ENCODE results near the gene DMRTC1B.
"Not testable (repeated sequence)": the region's sequence is repeated elsewhere in the genome, so short reads cannot be mapped to it uniquely, and the experiment has no call there.

The DMRTC1B gene, protein sequence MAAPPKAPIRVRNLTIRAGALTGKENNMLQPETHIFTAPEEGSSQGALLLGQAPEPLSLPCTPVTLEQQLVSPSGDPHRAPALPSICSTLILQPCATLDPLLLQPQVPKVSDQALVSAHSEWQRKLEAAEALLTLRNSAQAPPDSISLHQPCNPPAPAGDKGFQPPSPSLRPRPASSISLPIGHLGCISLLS

DNA sequence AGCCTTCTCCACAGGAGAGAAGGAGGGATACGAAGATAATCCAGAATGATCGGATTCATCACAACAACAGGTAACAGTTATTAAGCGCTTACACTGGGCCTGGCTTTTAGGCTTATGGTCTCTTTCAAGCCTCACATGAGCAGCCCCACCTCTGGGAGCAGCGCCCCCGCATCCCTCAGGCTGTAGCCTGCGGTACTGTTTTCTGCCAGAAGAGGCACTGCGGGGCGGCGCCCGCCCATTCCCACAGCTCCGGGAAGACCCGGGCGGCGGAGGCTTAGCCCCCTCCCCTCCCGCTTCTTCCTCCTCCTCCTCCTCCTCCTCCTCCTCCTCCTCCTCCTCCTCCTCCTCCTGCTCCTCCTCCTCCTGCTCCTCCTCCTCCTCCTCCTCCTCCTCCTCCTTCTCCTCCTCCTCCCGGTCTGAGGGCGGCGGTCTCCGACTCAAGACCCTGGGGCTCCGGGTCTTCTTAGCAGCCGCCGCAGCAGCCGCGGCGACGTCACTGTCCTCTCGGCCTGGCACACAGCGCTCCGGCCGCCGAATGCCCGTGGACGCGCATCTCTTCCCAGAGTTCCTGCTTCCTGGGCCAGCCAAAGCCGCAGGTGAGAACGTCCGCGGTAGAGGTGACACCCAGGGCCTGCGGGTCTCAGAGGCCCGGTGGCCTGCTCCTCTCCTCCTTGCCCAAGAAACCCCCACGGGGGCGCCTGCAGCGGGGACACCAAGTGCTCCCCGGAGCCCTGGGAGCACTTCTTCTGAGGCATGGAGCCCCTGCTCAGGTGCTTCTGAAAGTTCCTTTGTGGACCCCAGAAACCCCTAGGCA, at the start of gene DMRTC1B:
DMRTC1B (plus strand) TSS at position 238 of the 814 bp plus-strand sequence. CDS start 68,246 bp downstream, outside the sequence.
- not testable (repeated sequence) for DNase-seq

DNA sequence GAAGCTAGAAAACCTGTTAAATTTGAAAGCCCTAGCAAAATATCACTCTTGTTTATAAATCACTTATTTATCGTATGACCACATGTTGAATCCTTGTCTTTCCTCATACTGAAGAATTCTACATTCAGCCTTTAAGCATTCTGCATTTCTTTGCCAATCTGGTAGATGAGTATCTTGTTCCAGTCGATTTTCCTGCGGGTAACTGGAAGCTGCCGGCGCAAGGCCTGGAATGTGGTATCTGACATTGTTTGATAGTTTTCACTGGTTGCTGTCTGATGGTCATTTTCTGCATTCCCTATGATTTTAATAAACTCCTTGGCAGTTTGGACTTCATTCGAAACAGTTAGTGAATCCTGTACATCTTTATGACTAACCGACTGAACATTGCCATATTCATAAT, 48.8 kb upstream of the DMRTC1B start:
- DNase-seq: no peak

DNA sequence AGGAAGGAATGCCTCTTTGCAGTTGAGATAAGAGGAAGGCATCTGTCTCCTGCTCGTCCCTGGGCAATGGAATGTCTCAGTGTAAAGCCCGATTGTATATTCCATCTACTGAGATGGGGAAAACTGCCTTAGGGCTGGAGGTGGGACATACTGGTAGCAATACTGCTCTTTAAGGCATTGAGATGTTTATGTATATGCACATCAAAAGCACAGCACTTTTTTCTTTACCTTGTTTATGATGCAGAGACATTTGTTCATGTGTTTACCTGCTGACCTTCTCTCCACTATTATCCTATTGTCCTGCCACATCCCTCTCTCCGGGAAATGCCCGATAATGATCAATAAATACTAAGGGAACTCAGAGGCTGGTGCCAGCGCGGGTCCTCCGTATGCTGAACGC, 43.1 kb upstream of the DMRTC1B start:
- DNase-seq: not testable (repeated sequence)

DNA sequence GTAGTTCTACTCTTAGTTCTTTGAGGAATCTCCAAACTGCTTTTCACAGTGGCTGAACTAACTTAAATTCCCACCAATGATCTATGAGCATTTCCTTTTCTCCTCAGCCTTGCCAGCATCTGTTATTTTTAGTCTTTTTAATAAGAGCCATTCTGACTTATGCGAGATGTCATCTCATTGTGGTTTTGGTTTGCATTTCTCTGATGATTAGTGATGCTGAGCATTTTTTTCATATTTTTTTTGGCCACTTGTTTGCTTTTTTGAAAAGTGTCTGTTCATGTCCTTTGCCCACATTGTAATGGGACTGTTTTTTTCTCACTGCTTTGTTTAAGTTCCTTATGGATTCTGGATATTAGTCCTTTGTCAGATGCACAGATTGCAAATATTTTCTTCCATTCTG, 41.1 kb upstream of the DMRTC1B start:
- no peak for DNase-seq

DNA sequence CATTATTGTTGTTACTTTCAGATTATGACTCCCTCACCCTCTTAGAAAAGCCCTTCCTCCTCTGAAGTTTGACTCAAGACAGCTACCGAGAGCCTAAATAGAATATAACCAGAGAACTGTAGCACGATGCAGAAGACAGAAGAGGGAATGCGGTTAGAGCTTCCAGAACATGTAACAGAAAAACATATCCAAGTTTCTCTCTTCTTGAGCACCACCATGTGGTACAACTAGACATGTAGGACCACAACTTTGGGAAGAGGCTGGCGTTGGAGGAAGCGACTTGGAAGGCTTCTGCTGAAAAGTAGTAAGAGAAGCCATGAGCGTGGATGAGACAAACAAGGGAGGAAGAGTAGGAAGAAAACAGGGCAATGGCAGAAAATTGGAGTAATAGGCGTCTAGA, 31.1 kb upstream of the DMRTC1B start:
- DNase-seq: not testable (repeated sequence)

DNA sequence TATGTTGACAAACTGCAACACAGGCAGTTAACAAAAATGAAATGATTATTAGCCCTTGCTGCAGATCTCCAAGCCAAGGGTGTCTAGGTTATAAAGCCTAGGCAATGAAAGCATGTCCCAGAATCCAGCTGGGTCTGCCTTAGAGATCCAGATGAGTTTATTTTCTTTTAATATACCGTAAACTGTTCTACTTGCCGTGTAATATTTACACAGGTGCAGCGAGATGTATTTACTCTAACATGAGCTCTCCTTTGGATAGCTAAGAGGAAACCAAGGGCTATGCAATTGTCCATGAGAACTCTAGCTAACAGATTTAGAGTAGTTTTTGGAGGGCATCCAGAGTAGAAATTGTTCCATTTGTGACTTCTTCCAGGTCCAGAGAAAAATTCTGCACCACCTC, 28.1 kb upstream of the DMRTC1B start:
- not testable (repeated sequence) for DNase-seq

DNA sequence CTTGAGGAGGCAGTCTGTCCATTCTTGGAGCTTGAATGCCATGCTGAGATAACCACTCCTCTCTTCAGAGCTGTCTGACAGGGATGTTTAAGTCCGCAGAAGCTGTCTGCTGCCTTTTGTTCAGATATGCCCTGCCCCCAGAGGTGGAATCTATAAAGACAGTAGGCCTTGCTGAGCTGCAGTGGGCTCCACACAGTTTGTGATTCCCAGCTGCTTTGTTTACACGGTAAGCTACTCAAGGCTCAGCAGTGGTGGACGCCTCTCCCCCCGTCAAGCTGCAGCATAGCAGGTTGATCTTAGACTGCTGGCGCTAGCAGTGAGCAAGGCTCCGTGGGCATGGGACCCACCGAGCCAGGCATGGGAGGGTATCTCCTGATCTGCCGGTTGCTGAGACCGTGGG, 16.2 kb upstream of the DMRTC1B start:
- DNase-seq: not testable (repeated sequence)

DNA sequence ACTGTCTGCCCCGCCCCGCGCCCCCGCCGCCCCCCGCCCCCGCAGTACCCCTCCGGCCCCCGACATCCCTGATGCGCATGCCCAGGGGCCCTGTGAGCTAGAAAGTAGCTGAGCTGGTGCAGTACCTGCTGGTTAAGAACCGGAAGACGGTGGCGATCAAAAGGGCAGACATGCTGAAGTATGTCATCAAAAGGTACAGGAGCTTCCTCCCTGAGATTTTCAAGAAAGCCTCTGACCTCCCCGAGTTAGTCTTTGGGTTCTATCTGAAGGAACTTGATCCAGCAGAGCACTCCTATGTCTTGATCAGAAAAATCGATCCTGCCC, 739 bp downstream of the DMRTC1B start:
- DNase-seq: not testable (repeated sequence)

DNA sequence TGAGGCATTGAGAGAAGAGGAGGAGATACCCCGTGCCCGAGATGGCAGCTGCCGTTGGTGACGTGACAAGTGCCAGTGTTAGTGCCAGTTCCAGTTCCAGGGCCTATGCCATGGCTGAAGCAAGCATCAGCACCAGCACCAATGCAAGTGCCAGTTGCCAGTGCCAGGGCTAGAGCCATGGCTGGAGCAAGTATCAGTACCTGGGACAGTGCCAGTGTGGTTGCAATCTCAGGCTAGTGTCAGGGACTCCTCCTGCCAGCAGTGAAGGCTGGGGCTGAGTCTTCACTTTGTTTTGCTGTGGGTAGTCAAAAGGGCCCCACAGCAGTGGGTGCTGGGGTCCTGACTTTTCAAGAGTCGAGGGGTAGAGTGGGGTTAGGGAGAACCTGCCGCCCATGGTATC, 1.5 kb downstream of the DMRTC1B start:
- DNase-seq: not testable (repeated sequence)

DNA sequence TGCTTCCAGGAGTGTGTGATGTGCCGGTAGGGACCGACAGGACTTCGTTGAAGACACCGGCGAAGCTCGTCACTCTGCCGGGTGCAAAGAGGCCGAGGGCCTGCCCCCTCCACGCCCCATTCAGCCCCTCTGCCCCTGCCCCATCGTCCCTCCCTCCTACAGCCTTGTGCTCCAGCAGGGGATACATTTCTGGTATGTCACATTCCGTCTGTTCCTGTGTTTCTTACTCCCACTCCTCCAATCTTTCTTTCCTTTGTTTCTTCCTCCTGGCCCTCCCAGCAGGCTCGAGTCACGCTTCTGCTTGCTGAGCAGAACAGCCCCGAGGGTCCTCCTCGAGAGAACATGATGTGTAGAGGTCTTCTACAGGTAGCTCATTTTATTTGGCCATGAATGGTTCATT, 5.9 kb downstream of the DMRTC1B start, which contains the start of gene FAM236B:
FAM236B (minus strand) TSS at position 101 of the 400 bp plus-strand sequence; CDS start at position 1, 100 bp downstream.
- DNase-seq: not testable (repeated sequence)

DNA sequence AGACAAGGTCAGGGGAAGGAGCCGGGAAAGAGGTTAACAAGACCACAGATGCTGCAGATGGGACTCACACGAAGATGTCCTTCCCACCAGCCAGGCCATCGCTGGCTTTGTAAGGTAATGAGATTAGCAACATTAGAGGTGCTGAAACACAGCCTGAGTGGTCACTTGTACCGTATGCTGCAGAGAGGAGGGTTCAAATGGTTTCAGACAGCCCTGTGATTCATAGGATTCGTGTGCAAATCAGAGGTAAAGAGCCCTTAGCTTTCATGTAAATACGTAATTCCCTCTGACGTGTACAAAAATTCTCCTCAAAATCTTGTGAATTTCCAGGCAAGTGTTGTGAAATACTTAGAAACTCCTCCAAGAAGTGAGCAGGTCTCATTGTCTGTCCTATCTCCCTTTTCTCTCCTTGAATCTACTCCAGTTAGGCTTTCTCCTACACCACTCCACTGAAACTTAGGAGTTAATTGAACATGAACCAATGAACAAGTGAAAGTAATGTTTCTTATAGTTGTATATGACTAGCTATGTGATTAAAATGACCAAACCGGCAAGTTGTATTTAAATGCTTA, 6.8 kb downstream of the DMRTC1B start:
- not testable (repeated sequence) for DNase-seq

DNA sequence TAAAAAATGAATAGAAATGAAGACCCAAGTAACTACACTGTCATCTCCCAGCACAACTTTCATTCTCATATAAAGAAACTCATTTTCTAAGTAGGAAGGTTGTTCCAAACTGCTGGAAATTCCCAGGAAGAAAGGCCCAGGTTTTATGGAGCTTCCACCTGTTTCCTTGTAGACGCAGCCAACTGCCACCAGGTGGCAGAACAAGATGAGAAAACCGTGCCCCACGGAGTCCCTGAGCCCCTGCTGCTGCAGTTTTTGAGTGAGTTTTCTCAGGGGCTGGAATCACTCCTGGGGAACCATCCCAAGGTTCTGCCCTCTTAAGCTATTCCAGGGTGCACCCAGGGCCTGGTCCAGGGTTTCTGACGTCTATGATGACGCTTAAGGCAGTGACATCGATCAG, 7.3 kb downstream of the DMRTC1B start:
- not testable (repeated sequence) for DNase-seq

DNA sequence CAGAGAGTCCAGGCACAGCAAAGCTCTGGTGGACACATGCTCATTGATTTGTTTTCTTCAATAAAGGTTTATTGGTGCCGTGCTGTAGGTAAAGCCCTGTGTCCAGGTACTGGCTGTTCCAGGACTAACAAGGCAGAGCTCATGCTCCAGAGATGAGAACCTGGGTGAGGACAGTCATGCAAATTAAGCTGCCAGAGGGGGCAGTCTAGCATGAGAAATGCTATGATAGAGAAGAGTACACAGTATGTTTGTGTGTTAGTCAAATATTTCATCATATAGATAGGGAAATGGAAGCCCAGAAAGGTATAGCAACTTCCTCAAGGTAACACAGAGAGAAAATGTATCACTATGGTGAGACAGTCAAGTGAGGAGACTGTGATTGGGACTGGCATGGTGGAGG, 11.5 kb downstream of the DMRTC1B start:
- DNase-seq: not testable (repeated sequence)

DNA sequence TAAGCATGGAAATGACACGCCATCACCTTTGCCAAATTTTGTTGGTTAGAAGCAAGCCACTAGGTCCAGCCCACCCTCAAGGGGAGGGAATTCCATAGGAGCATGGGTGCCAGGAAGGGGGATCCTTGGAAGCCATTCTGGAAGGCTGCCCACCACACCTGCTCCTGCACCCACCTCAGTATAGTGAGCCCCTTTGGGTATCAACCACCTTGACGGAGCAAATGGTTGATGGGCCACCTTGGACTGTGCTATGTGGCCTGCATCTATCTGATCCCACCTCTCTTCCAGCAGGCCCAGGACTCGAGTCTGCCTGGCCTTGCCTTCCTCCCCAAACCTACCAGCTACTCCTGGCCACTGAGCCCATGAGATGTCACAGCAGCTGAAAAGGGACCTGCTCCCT, 13.7 kb downstream of the DMRTC1B start:
- DNase-seq: not testable (repeated sequence)

DNA sequence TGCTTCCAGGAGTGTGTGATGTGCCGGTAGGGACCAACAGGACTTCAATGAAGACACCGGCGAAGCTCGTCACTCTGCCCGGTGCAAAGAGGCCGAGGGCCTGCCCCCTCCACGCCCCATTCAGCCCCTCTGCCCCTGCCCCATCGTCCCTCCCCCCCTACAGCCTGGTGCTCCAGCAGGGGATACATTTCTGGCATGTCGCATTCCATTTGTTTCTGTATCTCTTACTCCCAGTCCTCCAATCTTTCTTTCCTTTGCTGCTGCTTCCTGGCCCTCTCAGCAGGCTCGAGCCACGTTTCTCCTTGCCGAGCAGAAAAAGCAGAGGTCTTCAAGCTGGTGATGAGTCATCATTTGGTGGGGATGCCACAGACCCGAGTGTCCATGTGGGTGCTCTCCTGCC, 31.4 kb downstream of the DMRTC1B start, which contains the start of gene FAM236D:
FAM236D (minus strand) TSS at position 101 of the 400 bp plus-strand sequence; CDS start at position 1, 100 bp downstream.
- not testable (repeated sequence) for DNase-seq

DNA sequence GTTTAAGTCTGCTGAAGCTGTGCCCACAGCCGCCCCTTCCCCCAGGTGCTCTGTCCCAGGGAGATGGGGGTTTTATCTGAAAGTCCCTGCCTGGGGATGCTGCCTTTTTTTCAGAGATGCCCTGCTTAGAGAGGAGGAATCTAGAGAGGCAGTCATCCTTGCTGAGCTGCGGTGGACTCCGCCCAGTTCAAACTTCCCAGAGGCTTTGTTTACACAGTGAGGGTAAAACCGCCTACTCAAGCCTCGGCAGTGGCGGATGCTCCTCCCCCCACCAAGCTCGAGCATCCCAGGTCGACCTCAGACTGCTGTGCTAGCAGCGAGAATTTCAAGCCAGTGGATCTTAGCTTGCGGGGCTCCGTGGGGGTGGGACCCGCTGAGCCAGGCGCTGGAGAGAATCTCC, 54.0 kb downstream of the DMRTC1B start:
- DNase-seq: not testable (repeated sequence)

DNA sequence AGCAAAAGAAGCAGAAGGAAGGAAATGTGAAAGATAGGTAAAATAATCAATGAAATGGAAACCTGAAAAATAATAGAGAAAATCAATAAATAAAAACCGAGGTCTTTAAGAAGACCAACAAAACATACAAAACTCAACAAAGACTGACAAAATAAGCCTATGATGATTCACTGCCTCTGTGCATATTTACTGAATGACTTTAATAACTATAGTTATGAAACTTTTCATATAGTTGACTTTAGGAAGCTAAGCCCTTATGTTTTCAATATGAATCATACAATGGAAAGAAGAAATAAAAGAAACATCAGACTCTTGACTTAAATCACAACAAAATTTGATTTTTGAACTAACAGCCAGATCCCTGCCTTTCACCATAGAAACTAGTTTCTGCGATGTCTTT, 60.8 kb downstream of the DMRTC1B start:
- DNase-seq: not testable (repeated sequence)

DNA sequence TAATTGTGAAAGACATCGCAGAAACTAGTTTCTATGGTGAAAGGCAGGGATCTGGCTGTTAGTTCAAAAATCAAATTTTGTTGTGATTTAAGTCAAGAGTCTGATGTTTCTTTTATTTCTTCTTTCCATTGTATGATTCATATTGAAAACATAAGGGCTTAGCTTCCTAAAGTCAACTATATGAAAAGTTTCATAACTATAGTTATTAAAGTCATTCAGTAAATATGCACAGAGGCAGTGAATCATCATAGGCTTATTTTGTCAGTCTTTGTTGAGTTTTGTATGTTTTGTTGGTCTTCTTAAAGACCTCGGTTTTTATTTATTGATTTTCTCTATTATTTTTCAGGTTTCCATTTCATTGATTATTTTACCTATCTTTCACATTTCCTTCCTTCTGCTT, 106.2 kb downstream of the DMRTC1B start:
- DNase-seq: not testable (repeated sequence)

DNA sequence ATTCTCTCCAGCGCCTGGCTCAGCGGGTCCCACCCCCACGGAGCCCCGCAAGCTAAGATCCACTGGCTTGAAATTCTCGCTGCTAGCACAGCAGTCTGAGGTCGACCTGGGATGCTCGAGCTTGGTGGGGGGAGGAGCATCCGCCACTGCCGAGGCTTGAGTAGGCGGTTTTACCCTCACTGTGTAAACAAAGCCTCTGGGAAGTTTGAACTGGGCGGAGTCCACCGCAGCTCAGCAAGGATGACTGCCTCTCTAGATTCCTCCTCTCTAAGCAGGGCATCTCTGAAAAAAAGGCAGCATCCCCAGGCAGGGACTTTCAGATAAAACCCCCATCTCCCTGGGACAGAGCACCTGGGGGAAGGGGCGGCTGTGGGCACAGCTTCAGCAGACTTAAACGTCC, 113.0 kb downstream of the DMRTC1B start:
- not testable (repeated sequence) for DNase-seq
